ENCODE results near the gene HERPUD2. TPM values are rescaled to one million over a fixed set of nuclear protein-coding genes. Genes with fewer than 3 reads are reported as not detected.
"Not testable (repeated sequence)": the region's sequence is repeated elsewhere in the genome, so short reads cannot be mapped to it uniquely, and the experiment has no call there.

The HERPUD2 gene
- total and polyA plus RNA-seq, 2 of the 8 experiments (the other 6 are each of a cell fraction or from before 2014, with no cell fraction given): 18.3 to 27.3 TPM

- TF ChIP-seq MAX (IDR thresholded peaks at IDR 0.05): no peak
- TF ChIP-seq SAP30 (IDR thresholded peaks at IDR 0.05; ENCODE audit: insufficient read depth, insufficient replicate concordance, low read length): no peak
- TF ChIP-seq MAFK (IDR thresholded peaks at IDR 0.05; ENCODE audit: low read depth, low read length): no peak
- no peak for TF ChIP-seq TAF1 (IDR thresholded peaks at IDR 0.05; ENCODE audit: low read depth, low read length)
Observed at GRCh38 chr7:35691366-35691765, 3.6 kb downstream of the HERPUD2 start (continued).

DNA sequence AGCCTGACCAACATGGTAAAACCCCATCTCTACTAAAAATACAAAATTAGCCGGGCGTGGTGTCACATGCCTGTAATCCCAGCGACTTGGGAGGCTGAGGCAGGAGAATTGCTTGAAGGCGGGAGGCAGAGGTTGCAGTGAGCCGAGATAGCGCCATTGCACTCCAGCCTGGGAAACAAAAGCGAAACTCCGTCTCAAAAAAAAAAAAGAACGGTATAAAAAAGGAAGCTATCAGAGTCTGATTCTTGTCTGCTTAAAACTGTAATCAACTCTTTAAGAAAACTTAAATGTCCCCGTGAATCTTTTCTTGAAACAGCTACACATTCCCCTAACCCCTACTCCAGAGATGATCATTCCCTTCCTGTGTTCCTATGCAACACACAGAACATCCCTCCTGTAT is 4.3 kb downstream of the HERPUD2 start:
- H3K79me1 ChIP-seq (ENCODE audit: low read depth, low read length); H4K91ac ChIP-seq (replicated peaks; ENCODE audit: insufficient read length, low read length); H3K56ac ChIP-seq (replicated peaks; ENCODE audit: insufficient read length, low read depth, low read length); H3K9me3 ChIP-seq (ENCODE audit: insufficient read depth in 2 of 2, low read depth in 1 of 2, low read length in 1 of 2); H3K4me2 ChIP-seq (ENCODE audit: insufficient read depth in 1 of 2, low read depth in 2 of 2, low read length in 2 of 2); H2BK15ac ChIP-seq (ENCODE audit: low read length); H2BK5ac ChIP-seq (ENCODE audit: low read depth, low read length); FAIRE-seq; CTCF ChIA-PET (ENCODE audit: partially characterized antibody); POLR2A ChIA-PET (ENCODE audit: partially characterized antibody); H4K20me1 ChIP-seq (replicated peaks in 1 of 2; ENCODE audit: control insufficient read depth in 1 of 2, insufficient read depth in 2 of 2, low read length in 2 of 2); H3K18ac ChIP-seq (ENCODE audit: extremely low read depth, low read length); H3K4ac ChIP-seq (replicated peaks; ENCODE audit: insufficient read length, low read depth, low read length); H3K14ac ChIP-seq (ENCODE audit: insufficient read length); H2BK20ac ChIP-seq (ENCODE audit: low read length); H2AFZ ChIP-seq (ENCODE audit: low read length); H3K27ac ChIP-seq (ENCODE audit: low read depth, low read length); H3K9ac ChIP-seq (replicated peaks in 1 of 4; ENCODE audit: extremely low read depth in 1 of 4, low read depth in 3 of 4, low read length in 3 of 4); H3K27me3 ChIP-seq (replicated peaks in 1 of 4; ENCODE audit: control insufficient read depth in 3 of 4, extremely low read depth in 1 of 4, insufficient read depth in 3 of 4, low read length in 3 of 4); H2BK120ac ChIP-seq (replicated peaks; ENCODE audit: low read depth, low read length); H2AK5ac ChIP-seq (ENCODE audit: low read depth, low read length); H4K8ac ChIP-seq (ENCODE audit: extremely low read depth, insufficient read depth, low read length); H3K23ac ChIP-seq (ENCODE audit: insufficient read length); H3K23me2 ChIP-seq (ENCODE audit: low read depth, low read length); H2BK12ac ChIP-seq (ENCODE audit: low read depth, low read length); H4K5ac ChIP-seq (ENCODE audit: insufficient read length, low read depth, low read length); H3K36me3 ChIP-seq (ENCODE audit: control insufficient read depth in 2 of 4, insufficient read depth in 4 of 4, low read length in 3 of 4); H3K4me1 ChIP-seq (replicated peaks in 1 of 4; ENCODE audit: control insufficient read depth in 3 of 4, insufficient read depth in 4 of 4, low read length in 3 of 4); H3K4me3 ChIP-seq (ENCODE audit: extremely low read depth in 1 of 4, insufficient read depth in 2 of 4, low read depth in 3 of 4, low read length in 4 of 4); DNase-seq (ENCODE audit: low read depth in 1 of 2, low spot score in 2 of 2): not testable (repeated sequence)
- H3K79me2 ChIP-seq (ENCODE audit: control insufficient read depth in 1 of 2, insufficient read depth in 2 of 2, low read length in 2 of 2): peaks cover 0 to 59% of the 10 kb centered on the region in 2 experiments; a peak in 2 of 4 replicates
- 93% methylated on average over 10 of the region's 10 CpGs; no CpG with 5 or more reads in 1 of the 2 experiments for WGBS, 2 experiments (ENCODE audit: extremely low coverage in 1 of 2, insufficient coverage in 1 of 2, insufficient read length in 1 of 2, insufficient replicate concordance in 2 of 2, low coverage in 1 of 2, low lambda C conversion rate in 2 of 2, missing lambda C conversion rate in 1 of 2)

Data from H1 (cell line).